Measurements from ENCODE around the gene POU2AF3.

GRCh38 chr11:111298413-111299100 lies at the start of gene POU2AF3:
- no peak for TF ChIP-seq YY1 (IDR thresholded peaks at IDR 0.05; ENCODE audit: insufficient read depth, insufficient read length)
- TF ChIP-seq ZNF274 (IDR thresholded peaks at IDR 0.05; ENCODE audit: low read depth, low read length): no peak
